NCI-H2227 treated with DMSO at 0.1 percent for 48 hours (cell line): Measurements from ENCODE around the gene TEKT5.
"Not testable (repeated sequence)": the region's sequence is repeated elsewhere in the genome, so short reads cannot be mapped to it uniquely, and the experiment has no call there.

Experiments used
- DNase-seq: peaks from one replicate; lab custom pipeline; 2025; lab: John Stamatoyannopoulos, UW

Gene TEKT5

DNA sequence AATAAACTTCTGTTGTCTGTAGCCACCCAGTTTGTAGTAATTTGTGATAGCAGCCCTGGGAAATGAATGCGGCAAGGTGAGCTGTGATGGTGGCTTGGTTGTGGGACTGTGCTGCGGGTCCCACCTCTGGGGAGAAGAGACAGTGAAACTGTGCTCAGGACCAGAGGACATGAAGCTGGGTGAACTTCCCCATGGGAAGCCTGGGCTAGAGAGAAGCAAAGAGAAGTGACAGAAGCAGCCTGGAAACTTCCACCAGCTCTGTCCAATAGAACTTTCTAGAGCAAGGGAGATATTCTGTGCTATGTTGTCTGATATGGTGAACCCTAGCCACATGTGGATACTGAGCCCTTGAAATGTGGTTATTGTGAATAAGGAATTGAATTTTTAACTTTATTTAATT lies 62.8 kb downstream of the TEKT5 start:
- no peak for DNase-seq

DNA sequence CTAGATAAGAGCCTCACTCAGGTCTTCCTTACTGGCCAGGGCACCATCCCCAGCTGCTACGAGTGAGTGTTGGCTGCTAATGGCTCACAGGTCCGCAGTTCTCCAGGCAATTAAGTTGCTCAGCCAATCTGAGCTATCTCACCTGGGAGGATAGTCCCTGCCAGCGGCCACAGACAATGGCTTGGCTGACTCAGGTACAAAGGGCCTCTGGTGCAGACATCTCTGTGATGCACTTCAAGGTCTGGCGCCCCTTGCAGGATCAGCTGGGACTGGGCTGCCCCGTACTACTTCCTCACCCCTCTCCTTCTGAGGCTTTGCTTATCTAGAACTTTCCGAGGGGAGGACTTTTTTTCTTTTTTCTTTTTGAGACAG lies 65.2 kb downstream of the TEKT5 start:
- DNase-seq: no peak

DNA sequence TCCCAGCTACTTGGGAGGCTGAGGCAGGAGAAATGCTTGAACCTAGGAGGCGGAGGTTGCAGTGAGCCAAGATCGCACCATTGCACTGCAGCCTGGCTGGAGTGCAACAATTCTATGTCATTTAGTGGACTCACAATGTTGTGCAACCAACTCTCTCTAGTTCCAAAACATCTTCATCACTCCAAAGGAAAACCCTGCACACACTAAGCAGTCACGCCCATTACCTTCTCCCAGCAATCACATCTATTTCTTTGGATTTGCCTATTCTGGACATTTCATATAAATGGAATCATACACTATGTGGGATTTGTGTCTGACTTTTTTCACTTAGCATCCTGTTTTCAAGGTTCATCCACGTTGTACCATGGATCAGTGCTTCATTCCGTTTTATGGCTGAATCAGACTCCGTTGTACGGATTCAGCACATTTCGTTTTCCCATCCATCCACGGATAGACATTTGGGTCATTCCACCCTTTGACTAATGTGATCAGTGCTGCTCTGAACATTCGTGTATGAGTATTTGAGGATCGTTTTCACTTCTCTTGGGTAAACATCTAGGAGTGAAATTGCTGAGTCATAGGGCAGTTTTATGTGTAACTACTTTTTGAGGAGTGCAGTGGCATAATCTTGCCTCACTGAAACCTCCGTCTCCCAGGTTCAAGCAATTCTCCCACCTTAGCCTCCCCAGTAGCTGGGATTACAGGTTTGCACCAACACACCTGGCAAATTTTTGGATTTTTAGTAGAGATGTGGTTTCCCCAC lies 69.0 kb downstream of the TEKT5 start:
- no peak for DNase-seq

DNA sequence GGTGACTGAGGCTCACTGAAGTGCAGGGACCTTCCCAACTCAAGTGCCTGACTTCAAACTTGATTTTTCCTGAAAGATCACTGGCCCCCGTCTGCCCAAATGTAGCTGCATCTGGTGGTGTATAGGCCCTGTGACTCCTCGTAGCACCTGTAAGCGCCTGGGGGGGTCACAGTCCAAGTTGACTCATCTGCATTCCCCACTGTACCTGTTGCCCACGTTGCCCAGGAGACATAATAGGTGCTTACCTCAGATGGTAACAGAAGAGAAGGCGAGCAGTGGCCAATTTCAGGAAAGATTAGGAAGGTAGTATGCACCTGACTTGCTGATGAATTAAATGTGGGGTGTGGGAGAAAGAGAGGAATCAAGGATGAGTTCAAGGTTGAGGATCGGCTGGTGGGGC lies 70.2 kb downstream of the TEKT5 start:
- DNase-seq: no peak

DNA sequence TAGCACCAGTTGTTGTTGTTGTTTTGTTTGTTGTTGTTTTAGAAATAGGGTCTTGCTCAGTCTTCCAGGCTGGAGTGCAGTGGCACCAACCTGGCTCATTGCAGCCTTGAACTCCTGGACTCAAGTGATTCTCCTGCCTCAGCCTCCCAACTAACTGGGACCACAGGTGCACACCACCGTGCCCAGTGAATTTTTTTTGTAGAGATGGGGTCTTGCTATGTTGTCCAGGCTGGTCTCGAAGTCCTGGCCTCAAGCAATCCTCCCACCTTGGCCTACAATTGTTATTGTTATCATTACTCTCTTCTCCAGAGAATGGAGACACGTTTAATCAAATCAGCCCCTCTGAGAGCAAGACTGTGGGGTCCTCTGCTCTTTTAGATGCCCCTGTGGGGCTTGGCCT lies 71.7 kb downstream of the TEKT5 start:
- no peak for DNase-seq

DNA sequence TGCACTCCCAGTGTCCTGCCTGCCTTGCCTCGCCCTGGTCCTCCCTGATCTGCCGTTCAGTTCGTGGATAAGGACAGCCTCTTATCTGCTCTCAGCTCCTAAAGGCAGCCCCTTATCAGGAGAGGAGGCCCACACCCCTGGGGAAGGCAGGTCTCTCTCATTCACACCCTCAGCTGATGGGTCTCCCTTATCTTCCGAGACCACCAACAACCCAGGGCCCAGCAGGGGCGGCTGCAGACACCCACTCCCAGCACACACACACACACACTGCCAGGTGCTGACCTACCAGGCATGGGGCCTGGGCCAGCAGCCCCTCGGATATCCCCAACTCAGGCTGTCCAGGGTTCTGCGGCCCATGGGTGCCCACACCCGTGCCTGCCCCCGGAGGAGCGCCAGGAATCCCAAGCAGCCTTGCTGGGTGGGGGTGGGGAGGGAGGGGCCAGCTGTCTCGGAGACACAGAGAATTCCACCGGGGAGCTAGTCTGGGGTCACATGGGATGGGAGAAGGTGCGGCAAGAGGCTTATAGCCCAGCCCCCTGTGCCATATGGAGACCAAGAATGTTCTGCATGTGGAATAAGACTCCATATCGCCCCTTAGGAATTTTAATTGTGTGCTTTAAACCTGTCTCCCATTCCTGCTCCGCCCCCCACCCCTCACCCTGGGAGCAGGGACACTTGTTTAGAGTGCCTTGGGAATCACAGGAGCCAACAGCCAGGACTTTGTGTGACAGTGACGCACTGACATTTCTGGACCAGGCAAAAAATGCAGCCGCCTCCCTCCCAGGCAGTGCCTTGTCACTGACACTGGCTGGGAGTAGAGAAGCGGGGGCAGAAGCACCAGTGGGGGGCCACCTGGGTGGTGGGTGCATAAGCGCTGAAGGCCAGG lies 72.5 kb downstream of the TEKT5 start:
- no peak for DNase-seq

DNA sequence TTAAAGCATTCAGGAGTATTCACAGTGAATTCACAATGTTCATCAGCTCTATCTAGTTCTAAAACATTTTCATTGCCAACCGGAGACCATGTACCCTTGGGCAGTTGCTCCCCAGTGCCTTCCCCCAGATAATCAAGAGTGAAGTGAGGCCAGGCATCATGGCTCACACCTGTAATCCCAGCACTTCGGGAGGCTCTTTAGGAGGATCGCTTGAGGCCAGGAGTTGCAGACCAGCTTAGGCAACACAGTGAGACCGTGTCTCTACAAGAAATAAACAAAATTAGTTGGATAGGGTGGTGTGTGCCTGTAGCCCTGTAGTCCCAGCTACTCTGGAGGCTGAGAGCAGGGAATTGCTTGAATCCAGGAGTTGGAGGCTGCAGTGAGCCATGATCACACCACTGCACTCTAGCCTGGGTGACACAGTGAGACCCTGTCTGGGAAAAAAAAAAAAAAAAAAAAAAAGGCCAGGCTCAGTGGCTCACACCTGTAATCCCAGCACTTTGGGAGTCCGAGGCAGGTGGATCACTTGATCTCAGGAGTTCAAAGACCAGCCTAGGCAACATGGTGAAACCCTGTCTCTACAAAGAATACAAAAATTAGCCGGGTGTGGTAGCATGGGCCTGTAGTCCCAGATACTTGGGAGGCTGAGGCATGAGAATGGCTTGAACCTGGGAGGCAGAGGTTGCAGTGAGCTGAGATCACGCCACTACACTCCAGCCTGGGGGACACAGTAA lies 73.3 kb downstream of the TEKT5 start:
- not testable (repeated sequence) for DNase-seq

DNA sequence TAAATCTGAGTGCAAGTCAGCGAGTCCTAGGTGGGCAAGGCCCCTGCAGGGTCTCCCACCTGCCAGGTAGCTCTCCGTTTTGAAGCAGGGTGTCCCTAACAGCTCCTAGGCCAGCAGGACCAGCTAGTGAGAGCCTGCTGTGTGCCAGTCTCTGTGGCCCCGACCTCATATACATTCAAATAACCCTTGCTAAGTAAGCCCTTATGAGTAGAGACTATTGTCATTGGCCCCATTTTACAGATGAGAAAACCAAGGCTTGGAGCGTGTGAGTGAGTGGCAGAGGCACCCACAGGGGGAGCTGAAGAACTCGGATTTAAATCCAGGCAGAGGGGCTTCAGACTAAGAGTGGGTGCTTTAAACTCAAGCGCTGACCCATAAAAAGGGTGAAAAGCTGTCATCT lies 74.6 kb downstream of the TEKT5 start:
- DNase-seq: no peak

DNA sequence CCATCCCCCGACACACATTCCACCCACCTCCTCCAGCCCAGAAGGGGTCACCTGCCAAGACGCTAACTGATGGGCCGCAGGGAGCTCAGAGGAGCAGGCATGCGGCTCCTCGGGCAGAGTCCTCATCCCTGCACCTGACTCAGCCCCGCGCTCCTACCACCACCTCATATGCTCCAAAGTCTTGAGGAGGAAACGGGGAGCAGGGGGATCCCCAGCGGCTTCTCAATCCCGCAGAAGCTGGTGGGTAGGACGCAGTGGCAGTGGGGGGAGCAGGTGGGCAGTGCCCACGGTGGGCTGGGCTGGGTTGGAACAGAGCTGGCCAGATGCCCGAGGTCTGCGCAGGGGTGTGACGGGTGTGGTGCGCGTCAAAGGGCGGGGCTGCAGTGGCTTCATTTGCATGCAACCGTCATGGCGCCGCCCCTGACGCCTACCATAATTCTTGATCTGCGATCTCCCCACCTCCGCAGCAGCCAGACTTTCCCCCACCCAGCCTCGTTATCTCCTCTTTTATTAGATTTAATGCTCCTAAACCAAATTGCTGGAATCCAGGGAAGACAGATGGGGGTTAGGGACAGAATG lies 75.4 kb downstream of the TEKT5 start:
- peak; percentile 1 for DNase-seq

DNA sequence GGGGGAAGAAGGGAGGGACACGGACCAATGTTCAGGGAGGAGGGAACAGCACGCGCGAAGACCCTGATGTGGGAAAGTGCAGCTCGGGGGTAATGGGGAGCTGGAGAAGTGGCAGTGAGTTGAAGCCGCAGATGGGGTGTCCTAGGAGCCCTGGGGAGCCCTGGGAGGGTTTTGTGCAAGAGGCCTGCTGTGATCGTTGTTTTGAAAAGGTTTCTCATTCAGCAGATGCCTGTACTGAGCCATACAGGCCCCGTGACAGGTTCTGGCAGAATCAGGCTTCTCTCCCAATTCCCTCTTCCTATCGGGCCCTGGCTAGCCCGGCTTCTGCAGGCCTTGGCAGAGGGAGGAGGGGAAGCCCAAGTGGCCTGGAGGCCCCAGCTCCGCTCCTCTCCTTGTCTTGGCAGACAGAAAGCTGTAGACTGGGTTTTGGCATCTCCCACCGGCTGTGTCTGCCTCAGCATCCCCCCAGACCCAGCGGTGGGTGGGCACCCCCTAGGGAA lies 76.0 kb downstream of the TEKT5 start:
- DNase-seq: no peak

DNA sequence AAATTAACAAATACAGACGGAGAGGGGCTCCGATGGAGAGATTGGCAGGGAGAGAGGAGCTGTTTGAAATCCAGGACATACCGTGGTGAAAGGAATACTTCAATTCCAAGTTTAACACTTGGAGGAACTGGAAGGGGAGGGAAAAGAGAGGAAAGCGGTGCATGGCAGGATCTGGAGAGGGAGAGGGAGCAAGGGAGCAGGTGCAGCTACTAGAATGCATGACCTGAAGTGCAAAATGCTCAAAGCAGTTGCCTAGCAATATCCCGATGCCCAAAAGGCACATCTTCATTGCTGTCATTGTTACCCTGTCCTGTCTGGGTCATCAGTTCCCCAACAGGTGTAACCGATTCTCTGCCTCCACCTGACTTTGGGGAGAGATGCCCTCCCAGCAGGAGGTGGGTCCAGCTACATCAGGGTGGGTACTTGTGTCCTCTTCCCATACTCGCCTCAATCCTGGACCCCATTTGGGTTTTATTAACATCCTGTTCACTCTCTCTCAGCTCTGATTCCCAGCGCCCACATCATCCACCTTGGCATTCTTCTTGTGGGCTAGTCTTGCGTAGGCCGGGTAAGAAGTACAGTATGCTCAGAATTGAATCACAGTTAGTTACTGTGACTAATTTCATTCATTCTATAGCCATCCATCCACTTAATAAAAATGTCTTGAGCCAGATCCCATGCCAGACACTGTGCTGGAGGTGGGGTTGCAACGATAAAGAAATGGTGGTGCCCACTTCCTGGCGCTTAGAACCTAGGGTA lies 76.9 kb downstream of the TEKT5 start:
- no peak for DNase-seq

DNA sequence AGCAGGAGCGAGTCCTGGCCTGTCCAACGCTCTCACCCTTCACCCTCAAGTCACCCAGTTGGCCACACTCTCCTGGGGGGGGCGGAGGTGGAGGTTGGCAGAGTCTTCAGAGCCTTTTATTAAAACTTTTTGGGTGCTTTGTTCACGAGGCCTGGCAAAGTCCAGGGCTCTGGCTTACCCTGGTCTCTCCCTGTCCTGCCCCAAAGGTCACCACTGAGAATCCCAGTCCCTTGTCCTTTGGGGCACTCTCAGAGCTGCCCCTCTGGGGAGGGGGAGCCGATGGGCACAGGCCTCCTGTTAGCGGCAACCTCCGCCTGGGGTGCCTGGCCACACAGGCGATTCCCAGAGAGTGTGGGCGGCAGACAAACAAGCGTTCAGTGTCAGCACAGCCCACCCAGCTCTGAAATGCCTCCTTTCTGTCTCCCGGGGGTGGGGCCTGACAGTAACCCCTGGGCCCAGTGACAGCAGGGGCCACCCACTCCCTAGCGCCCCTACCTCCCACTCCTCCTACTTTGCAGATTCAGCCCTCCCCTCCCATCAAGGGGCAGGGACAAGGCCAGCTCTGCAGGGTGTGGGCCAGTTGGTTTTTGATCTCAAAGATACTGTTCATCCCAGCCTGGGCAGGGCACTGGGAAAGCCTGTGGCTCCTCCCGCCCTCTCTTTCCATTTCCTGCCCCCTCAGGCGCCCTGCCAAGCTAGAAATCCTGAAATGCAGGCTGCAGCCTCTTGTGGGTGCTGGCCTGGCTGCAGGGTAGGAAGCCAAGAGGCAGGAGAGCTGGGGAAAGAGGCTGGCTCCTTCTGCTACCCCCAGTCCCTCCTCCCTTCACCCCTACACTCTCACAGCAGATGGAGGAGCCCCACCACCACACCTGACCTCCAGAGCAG lies 77.7 kb downstream of the TEKT5 start:
- no peak for DNase-seq

DNA sequence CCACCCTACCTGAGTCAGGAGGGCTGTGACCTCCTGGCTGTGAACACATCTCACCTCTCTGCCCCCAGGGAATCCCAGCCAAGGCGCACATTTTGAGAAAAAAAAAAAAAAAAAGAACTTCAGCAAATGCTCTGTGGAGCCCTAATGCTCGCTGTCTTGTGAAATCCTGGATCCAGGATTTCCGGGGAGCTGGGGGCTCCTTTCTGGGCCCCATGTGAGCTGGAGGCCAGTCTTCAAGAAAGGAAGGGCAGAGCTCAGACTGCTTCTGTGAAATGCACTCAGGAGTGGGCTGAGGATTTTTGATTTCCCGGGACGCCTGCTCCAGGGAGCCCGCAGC lies 78.3 kb downstream of the TEKT5 start:
- no peak for DNase-seq

DNA sequence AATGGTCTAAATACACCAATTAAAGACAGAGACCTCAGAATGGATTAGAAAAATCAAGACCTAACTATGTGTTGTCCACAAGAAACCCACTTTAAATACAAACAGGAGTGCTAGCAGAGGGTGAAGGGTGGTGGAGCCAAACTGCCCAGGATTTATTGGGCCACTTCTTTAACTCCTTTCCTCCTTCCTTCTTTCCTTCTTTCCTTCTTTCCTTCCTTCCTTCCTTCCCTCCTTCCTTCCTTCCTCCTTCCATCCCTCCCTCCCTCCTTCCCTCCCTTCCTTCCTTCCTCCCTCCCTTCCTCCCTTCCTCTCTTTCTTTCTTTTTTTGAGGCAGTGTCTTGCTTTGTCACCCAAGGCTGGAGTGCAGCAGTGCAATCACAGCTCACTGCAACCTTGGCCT lies 80.0 kb downstream of the TEKT5 start:
- no peak for DNase-seq

DNA sequence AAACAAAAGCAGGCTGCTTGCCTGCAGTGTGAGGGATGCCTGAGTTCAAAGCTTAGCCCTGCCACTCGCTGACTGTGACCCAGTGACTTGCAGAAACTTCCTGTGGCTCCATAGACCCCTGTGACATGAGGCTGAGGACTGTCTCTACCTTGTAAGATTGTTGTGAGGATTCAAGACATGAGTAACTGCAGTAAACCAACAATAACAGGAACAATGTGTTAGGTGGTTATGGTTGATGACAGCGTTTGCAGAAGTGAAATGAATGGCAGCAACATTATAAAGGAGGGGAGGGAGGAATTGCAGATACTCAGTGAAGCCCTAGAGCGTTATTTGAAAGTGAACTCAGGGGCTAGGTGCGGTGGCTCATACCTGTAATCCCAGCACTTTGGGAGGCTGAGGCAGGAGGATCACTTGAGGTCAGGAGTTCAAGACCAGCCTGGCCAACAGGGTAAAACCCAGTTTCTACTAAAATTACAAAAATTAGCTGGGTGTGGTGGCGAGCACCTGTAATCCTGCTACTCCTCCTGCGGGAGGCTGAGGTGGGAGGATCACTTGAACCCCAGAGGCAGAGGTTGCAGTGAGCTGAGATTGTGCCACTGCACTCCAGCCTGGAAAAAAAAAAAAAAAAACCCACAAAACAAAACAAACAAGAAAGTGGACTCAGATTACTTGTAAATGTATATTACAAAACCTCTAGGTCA lies 80.8 kb downstream of the TEKT5 start:
- no peak for DNase-seq

DNA sequence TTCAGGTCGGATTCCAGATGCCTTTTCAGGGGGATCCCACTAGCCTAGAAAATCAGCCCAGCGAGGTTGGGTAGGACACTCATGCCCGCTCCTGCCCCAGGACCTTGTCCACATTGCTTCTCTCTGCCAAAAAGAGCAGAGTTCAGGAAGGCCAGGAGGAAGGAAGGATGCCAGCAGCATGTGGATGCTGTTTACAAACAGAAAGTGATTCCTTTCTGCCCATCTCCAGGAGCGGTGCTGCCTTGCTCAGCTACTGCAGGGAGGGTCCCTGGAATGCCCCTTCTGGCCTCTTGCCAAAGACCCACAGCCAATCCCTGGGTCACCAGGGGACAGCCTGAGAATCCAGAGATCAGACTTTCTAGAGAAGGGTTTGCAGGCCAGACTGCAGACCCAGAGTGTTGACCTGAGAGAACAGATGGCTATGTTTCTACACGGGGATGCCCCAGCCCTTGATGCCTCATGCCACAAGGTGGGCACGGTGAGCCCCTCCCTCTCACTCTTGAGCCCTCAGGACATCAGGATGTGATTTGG lies 82.0 kb downstream of the TEKT5 start:
- no peak for DNase-seq

DNA sequence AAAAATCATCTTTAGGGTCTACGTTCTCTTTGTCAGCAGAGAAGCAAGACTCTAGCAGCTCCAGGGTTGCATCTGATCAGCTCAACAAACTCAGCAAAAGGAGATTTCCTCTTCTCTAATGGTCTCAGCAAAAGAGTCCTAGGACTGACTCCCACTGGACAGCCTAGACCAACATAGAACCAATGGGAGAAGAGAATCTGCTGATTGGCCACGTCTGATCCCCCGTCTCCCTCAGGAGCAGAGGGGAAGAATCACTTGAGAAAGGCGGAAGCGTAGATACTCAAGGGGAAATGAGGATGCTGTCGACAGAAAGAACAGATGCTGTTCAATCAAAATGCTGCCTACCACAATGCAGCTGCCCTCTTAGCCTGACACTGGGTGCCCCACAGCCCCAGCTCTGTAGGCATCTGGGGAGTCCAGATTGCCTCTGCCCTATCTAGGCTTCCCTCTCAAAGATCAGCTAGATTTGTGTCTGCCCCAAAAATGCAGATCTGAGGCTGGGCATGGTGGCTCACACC lies 82.8 kb downstream of the TEKT5 start:
- no peak for DNase-seq

DNA sequence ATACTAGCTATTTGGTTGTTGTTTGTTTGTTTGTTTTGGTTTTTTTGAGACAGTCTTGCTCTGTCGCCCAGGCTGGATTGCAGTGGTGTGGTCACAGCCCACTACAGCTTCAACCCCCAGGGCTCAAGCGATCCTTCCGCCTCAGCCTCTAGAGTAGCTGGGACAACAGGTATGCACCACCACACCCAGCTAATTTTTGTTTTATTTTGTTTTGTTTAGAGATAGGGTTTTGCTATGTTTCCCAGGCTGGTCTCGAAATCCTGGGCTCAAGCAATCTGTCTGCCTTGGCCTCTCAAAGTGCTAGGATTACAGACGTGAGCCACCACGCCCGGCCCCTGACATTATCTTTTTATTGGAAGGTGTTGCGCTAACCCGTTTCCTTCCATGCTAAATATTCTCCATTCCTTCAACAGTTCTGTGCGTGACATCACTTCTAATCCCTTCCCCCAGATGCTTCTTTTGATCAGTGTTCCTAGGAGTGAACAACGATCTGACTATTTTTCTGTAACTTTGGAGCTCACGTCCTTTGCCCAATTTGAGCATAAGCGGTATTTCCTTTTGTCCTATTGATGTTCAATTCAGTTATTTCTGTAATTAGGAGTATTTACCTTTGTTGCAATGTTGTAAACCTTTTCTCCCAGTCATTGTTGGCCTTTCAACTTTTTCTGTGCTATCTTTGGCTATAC lies 84.1 kb downstream of the TEKT5 start:
- no peak for DNase-seq

DNA sequence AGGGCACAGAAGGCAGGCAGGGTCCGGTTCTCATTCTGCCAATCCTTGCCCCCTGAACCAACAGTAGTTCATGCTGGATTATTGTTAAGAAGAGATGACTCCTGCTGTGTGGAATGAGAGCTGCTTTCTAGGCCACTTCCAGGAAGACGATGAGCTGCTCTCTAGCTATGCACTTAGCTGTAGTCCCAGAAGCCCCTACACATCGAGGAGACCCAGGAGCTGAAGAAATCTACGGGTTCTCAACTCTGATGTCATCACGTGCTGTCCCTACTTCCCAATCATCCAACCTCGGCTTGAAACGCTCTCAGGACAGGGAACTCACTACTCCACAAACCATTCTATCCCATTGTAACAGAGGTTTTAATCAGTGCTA lies 85.3 kb downstream of the TEKT5 start:
- DNase-seq: no peak
